Spinal cord (tissue), 10 donors: ENCODE data around the gene TARS3. TPM values are rescaled to one million over a fixed set of nuclear protein-coding genes. Genes with fewer than 3 reads are reported as not detected.
"Not testable (repeated sequence)": the region's sequence is repeated elsewhere in the genome, so short reads cannot be mapped to it uniquely, and the experiment has no call there.

Experiments
- DNase-seq, 6 donors: peaks; one replicate each; pipeline versions ENCODE4 v3.0.0 to v3.0.0-alpha.2; 2013 to 2015; ENCODE audit warnings: low spot score in 6 of 6, low read depth in 4 of 6
- H3K27ac ChIP-seq: one replicate; pipeline ENCODE4 v1.5.1; 2013; ENCODE audit warnings: low read depth, low read length, control low read depth
- H3K27me3 ChIP-seq: one replicate; pipeline ENCODE4 v1.6.1; 2013; ENCODE audit warnings: low read length; ENCODE audit not compliant: control insufficient read depth, insufficient read depth
- H3K36me3 ChIP-seq: one replicate; pipeline ENCODE4 v1.6.1; 2013; ENCODE audit warnings: low read length; ENCODE audit not compliant: control insufficient read depth, insufficient read depth
- H3K4me1 ChIP-seq: one replicate; pipeline ENCODE4 v1.6.1; 2013; ENCODE audit warnings: low read length; ENCODE audit not compliant: control insufficient read depth, insufficient read depth
- H3K4me3 ChIP-seq: one replicate; pipeline ENCODE4 v1.5.1; 2013; ENCODE audit warnings: low read depth, low read length, control low read depth
- H3K9me3 ChIP-seq: one replicate; pipeline ENCODE4 v1.6.1; 2013; ENCODE audit warnings: low read length; ENCODE audit not compliant: control insufficient read depth, insufficient read depth
- WGBS: methylation state at CpG from one replicate; pipeline ENCODE4 v1.1.5; 2013; ENCODE audit warnings: missing lambda C conversion rate; ENCODE audit not compliant: insufficient coverage; 5-methylcytosine and 5-hydroxymethylcytosine counted together
- polyA plus RNA-seq, 2 donors: library from polyadenylated mRNA; unstranded; fragments of 120-200 nt; gene quantifications; one replicate each; pipeline ENCODE4 v1.2.1, GENCODE V29; 2013; ENCODE audit not compliant: insufficient read length in 2 of 2
- total RNA-seq, 2 donors: library from RNA; depleted of rRNA in 1 of 2; stranded (reverse); fragments of 120-200 nt in 1 of 2; fragments of >200 nt in 1 of 2; gene quantifications; one replicate each; pipeline versions ENCODE4 v1.2.3 to v1.2.4, GENCODE V29; 2013 to 2014
- donor health status: healthy.

The TARS3 gene
- total and polyA plus RNA-seq, 4 donors, result 26.0 to 38.7 (median 31.4) TPM

- H3K27me3 ChIP-seq, result no peaks in the 10 kb centered on the region
- H3K36me3 ChIP-seq, result peaks cover 3% of the 10 kb centered on the region
- 82% methylated on average over 3 of the region's 3 CpGs for WGBS
- H3K9me3 ChIP-seq, result no peaks in the 10 kb centered on the region
- no peak for DNase-seq
- H3K4me1 ChIP-seq, result no peaks in the 10 kb centered on the region
- no peak overlapping the region for H3K4me3 ChIP-seq
- no peak overlapping the region for H3K27ac ChIP-seq
Observed at GRCh38 chr15:101637038-101637437, 87.2 kb downstream of the TARS3 start.

DNA sequence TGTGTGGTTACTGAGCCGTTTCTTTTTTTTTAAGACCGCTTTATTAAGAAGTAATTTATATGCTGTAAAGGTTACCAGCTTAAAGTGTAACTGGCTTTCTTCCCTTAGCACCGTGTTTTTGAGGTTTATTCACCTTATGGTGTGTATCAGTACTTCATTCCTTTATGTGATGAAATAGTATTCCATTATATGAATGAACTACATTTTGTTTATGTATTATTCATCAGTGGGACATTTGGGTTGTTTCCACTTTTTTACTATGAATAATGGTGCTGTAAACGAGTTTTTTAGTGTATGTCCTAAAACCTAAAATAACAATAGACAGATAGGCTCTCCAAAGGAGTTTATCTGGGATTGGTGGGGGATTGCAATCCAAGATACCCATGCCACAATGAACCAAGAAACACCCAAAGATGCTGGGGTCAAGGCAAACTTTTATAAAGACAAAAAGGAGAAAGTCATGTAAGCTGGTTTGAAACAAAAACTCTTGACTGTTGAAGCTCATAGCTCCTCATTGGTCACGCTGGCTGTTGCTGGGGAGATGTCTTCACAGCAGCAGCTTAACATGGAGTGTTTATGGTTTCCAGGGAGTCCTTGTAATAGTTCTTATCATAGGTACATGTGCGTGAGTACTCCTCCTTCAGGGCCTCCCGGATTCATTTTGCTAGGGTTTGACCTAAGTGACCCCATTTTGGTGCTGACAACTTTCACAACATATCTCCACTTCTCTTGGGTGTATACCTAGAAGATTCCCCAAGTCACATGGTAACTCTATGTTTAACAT lies 88.1 kb downstream of the TARS3 start:
- 76% methylated on average over 3 of the region's 7 CpGs for WGBS
- H3K4me1 ChIP-seq, result no peaks in the 10 kb centered on the region
- no peak overlapping the region for H3K4me3 ChIP-seq
- no peaks in the 10 kb centered on the region for H3K9me3 ChIP-seq
- DNase-seq, result no peak
- peaks cover 3% of the 10 kb centered on the region for H3K36me3 ChIP-seq
- no peak overlapping the region for H3K27ac ChIP-seq
- no peaks in the 10 kb centered on the region for H3K27me3 ChIP-seq

DNA sequence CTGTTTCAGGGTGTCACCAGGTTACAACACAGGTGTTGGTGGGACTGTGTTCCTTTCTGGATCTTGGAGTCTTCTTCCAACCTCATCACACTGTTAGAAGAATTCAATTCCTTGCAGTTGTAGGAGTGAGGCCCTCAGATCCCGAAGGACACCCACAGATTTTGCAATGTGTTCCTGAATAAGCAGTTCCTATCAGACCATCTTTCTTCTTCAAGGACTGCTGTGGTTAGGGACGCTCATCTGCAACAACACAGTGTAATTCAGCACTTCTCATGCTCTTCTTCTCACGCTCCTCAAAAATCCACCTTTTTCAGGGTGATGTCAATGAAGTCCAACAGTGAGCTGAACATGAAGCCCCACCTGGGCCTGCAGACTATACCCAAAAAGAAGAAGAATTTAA lies 90.9 kb downstream of the TARS3 start:
- no peaks in the 10 kb centered on the region for H3K27me3 ChIP-seq
- whole genome bisulfite sequencing, result 92% methylated on average over 2 of the region's 3 CpGs
- no peak overlapping the region for H3K4me3 ChIP-seq
- no peaks in the 10 kb centered on the region for H3K9me3 ChIP-seq
- no peak for DNase-seq
- no peaks in the 10 kb centered on the region for H3K4me1 ChIP-seq
- no peak overlapping the region for H3K27ac ChIP-seq
- peaks cover 1% of the 10 kb centered on the region for H3K36me3 ChIP-seq

- H3K27ac ChIP-seq, DNase-seq, H3K36me3 ChIP-seq, H3K4me1 ChIP-seq, H3K27me3 ChIP-seq, H3K4me3 ChIP-seq, H3K9me3 ChIP-seq: not testable (repeated sequence)
- 89% methylated on average over 12 of the region's 15 CpGs for WGBS
Observed at GRCh38 chr15:101626729-101627128, 97.5 kb downstream of the TARS3 start.

DNA sequence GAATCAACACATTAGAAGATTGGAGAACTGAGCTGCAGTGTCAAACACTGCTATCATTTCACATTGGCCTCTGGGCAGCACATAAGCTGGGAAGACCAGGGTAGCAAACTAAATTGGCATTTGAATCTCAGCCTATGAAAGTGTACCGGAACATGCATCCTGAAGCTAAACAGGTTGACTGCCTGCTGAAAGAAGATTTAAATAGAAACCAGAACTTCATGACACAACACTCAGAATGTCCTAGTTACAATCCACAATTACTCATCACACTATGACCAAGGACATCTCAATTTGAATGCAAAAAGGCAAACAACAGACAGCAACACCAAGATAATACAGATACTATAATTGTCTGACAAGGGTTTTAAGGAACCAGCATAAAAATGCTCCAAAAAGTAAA lies 98.3 kb downstream of the TARS3 start:
- no peak overlapping the region for H3K4me3 ChIP-seq
- no peaks in the 10 kb centered on the region for H3K36me3 ChIP-seq
- DNase-seq, result no peak
- 100% methylated on average over 1 of the region's 1 CpG for WGBS
- no peaks in the 10 kb centered on the region for H3K9me3 ChIP-seq
- no peaks in the 10 kb centered on the region for H3K27me3 ChIP-seq
- H3K4me1 ChIP-seq, result no peaks in the 10 kb centered on the region
- no peak overlapping the region for H3K27ac ChIP-seq

- H3K4me1 ChIP-seq, result no peaks in the 10 kb centered on the region
- no CpG with 5 or more reads among the region's 1 CpG for WGBS
- H3K27ac ChIP-seq, result no peak overlapping the region
- no peaks in the 10 kb centered on the region for H3K9me3 ChIP-seq
- no peak overlapping the region for H3K4me3 ChIP-seq
- no peak for DNase-seq
- H3K27me3 ChIP-seq, result no peaks in the 10 kb centered on the region
- peaks cover 2% of the 10 kb centered on the region for H3K36me3 ChIP-seq
Observed at GRCh38 chr15:101625184-101625583, 99.1 kb downstream of the TARS3 start.

- 95% methylated on average over 4 of the region's 6 CpGs for whole genome bisulfite sequencing
Observed at GRCh38 chr15:101623367-101624304, 100.6 kb downstream of the TARS3 start.

GRCh38 chr15:101621961-101622360 lies 102.3 kb downstream of the TARS3 start:
- H3K27ac ChIP-seq, result no peak overlapping the region
- no peaks in the 10 kb centered on the region for H3K9me3 ChIP-seq
- no peaks in the 10 kb centered on the region for H3K27me3 ChIP-seq
- no peak for DNase-seq
- no CpG with 5 or more reads among the region's 3 CpGs for WGBS
- no peak overlapping the region for H3K4me3 ChIP-seq
- peaks cover 12% of the 10 kb centered on the region for H3K4me1 ChIP-seq
- H3K36me3 ChIP-seq, result peaks cover 5% of the 10 kb centered on the region

More at GRCh38 chr15:101623367-101624304, 100.6 kb downstream of the TARS3 start:
- Histone ChIP-seq H3K36me3 (peaks cover 2% of the 10 kb centered on the region), H3K27ac (no peak overlapping the region), H3K27me3 (no peaks in the 10 kb centered on the region), H3K4me1 (no peaks in the 10 kb centered on the region), H3K4me3 (no peak overlapping the region), H3K9me3 (no peaks in the 10 kb centered on the region)
- no peak for DNase-seq

- peaks cover 5% of the 10 kb centered on the region for H3K36me3 ChIP-seq
- H3K4me1 ChIP-seq, result peaks cover 22% of the 10 kb centered on the region
- H3K9me3 ChIP-seq, result no peaks in the 10 kb centered on the region
- no peak for DNase-seq
- 77% methylated on average over 10 of the region's 10 CpGs for WGBS
- H3K27me3 ChIP-seq, result no peaks in the 10 kb centered on the region
- no peak overlapping the region for H3K27ac ChIP-seq
- H3K4me3 ChIP-seq, result no peak overlapping the region
Observed at GRCh38 chr15:101620671-101621070, 103.6 kb downstream of the TARS3 start.

- no peak for DNase-seq
- Histone ChIP-seq H3K27ac (no peak overlapping the region), H3K27me3 (no peaks in the 10 kb centered on the region), H3K9me3 (no peaks in the 10 kb centered on the region), H3K36me3 (peaks cover 5% of the 10 kb centered on the region), H3K4me3 (no peak overlapping the region), H3K4me1 (peaks cover 33% of the 10 kb centered on the region)
- WGBS, result 96% methylated on average over 5 of the region's 6 CpGs
Observed at GRCh38 chr15:101619615-101619865, 104.7 kb downstream of the TARS3 start.
